Measurements from ENCODE around the gene PCDH9.
"Not testable (repeated sequence)": the region's sequence is repeated elsewhere in the genome, so short reads cannot be mapped to it uniquely, and the experiment has no call there.

The PCDH9 gene

DNA sequence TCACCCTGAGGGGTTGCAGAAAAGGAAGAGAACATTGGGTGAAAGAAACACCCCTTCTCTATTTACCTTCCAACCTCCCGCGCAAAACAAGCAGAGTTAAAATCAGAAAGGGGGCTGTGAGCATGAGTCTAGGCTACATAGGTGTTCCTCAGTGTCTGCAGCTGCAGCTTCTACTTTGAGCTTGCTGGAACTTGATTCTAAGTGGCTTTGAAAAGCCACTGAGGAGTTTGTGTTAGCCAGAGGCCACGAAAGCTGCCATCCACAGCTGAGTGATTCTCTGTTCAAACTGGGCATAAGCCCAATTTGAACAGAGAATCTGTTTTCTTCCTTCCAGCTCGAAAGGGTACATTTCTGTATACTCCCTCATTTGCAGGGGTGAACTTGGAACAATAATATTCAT is 343.9 kb downstream of the PCDH9 start:
- no peak for DNase-seq

DNA sequence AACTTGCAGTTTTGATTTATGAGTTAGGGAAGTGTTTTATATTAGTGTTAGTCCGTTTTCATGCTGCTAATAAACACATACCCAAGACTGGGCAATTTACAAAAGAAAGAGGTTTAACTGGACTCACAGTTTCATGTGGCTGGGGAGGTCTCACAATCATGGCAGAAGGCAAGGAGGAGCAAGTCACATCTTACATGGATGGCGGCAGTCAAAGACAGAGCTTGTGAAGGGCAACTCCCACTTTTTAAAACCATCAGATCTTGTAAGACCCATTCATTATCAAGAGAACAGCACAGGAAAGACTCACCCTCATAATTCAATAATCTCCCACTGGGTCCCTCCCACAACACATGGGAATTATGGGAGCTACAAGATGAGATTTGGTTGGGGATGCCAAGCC is 349.0 kb downstream of the PCDH9 start:
- not testable (repeated sequence) for DNase-seq

DNA sequence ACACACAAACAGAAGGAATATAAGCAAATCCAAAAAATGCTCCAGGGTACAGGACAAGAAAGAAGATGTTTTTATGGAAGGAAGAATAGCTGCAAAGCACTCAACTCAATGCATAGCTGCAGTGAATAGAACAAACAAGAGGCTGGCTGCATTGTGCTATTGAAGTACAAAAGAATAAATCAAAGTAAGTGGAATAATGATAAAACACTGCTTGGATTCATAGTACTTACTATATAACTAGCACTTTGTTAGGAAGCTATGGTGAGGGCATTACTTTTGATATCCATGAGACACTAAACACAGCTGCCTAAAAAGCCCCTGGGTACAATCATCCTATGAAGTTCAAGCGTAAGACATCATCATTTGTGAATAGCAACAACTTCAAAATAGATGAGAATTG is 350.1 kb downstream of the PCDH9 start:
- no peak for DNase-seq

DNA sequence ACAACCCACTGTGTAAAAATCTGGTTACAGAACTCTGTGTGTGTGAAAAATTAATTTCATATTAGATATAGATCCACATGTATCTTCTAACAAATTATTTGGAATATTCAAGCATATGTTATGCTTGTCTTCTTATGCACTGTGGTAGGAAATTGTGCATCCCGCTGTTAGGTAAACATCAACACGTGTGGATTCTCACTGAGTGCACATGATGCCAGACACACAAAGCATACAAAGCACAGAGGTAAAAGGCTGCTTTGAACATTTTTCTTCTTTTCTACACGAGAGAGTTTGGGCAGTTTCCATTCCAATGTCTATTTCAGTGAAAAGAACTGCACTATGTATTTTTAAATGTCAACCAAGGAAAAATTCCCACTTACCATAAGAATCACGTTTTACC is 354.9 kb downstream of the PCDH9 start:
- no peak for DNase-seq

DNA sequence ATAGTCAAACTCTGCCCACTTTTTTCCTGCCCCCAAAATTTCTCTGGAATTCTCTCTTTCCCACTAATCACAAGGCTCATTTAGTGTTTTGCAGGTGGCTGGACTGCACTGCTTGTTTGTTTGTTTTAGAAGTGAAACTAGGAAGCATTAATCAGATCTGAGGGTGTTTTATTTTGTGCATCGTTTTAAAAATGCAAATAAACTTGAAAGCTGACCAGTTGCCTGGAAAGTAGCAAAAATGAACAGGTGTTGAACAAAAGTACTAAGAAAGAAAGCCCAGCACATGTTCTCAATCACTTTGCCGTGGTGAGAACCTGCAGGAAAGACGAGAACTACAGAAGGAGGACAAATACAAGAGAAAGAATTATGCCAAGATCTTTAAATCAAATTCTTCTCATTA is 365.5 kb downstream of the PCDH9 start:
- DNase-seq, result no peak

DNA sequence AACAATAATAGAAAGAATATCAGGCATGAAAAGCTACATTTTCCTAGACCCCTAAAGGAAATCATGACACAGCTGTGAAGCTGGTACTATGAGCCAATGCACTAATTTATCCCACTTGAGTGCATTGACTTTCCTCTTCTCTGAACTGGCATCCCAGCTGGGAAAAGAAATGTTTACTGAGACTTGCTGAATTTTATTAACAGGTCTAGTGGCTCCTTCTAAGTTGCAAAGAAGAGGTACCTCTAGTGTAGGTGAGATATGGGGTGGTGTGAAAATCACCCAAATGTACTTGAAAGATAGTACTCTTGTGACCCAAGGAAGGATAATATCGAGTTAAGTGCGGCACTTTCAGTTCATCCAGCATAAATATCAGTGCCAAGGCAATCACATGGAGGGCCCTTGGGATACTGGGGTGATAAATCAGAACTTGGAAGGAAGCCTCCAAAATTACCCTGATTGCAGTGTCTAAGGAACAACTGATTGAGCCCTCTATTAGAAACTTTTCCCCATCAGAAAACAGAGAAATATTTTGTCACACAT is 369.2 kb downstream of the PCDH9 start:
- DNase-seq, result no peak

DNA sequence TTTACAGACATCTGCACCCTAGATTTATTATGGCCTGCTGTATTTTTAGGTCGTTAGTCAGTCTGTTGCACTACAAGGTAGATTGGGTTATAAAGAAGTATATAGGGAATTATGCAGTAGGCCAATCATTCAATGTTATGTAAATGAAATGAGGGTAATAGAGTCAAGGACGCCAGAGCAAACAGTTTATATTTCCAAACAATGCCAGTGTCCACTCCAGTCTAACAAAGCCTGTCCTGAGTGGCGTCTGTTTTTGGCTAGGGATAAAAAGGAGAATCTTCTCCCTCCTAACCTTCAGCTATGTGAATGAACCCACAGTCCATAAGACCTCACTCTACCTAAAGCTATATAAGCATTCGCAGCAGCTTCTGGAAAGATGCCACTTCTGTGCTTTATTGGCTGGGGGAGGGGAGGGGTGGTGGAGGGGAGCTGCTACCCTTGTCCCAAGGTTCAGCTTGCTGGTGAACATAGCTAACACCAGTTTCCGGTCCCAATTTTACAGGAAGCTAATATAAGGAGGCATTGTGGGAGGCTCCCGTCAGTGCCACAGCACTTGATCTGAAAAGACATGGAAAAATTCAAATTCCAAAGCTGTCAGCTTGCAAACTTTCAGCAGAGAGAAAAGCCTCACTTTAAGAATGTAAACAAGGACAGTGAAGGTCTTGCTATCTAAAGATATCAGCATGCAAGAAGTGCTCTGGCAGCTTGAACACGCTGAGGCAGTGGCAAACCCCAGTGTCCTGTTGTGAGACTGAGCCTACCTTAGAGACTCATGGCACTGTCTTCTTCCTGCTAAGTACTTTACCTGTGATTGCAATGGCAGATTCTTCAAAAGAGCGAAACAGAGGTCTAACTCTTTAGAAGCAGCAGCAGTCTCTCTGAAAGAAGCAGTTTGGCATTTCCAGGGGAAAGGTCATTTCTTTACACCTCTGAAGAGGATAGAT is 369.9 kb downstream of the PCDH9 start:
- DNase-seq, result no peak

DNA sequence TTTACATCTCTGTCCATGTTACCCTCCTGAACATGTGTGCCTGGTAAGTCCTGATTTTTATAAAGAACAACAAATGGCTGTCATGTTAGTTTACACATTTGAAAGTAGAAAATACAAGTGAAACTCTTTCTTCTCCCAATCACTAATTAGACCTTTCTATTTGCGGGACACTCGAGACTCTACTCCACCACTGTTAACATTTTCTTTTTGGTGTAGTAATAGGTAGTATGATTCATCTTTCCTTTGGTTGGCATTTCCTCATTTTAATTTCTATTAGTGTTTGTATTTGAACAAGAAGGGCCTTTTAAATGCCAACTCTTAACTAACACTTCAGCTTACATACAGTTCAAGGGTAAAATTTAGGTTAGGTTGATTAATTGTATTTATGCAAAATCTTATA is 371.1 kb downstream of the PCDH9 start:
- DNase-seq, result peak; percentile 34

DNA sequence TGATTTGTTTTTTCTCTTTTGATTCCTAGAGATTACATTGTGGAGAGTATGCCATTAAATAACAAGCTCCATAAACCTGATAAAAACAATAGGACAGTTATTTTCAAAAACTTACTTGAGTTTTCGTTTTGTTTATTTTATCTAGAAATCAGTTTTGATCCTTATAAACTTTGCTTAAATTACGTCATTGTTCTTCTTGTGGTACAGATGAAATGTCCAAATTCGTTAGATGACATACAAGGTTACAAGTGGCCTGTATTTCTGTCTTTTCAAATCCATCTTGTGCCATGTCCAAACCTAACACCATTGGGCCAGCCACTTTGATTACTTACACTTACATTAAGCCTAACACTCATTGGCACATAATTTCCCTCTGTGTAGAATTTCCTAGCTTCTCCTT is 372.0 kb downstream of the PCDH9 start:
- DNase-seq, result no peak

DNA sequence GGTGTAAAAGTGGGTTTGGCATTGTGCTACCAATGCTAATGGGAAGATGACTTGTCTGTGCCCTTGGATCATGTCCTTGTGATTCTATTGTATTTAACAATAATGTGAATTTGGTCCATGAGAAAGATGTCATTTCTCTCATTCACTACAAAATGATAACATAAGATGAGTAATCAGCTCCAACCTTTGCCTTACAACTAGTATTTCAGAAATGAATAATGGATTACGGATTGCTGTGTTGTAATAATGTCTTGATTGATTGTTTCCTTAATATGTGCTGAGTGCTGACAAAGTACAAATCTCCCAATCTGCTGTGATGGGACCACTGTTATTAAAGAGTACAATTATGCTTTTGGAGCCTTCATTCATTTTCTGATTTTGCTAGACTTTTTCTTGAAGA is 375.0 kb downstream of the PCDH9 start:
- DNase-seq, result no peak

DNA sequence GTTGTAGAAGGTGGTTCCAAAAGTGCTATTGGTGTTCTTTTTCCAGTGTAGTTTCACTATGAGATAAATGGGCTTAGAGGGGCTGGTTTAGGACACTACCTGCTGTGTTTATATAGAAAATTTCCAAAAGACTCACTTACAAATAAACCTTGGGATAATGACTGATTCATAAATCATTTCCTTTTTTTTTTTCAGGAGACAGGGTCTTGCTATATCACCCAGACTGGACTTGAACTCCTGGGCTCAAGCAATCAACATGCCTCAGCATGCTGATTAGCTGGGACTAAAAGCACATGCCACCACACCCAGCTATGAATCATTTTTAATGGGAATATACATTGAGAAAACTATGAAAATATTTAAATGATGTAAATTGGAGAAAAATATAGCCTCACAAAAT is 376.6 kb downstream of the PCDH9 start:
- no peak for DNase-seq

DNA sequence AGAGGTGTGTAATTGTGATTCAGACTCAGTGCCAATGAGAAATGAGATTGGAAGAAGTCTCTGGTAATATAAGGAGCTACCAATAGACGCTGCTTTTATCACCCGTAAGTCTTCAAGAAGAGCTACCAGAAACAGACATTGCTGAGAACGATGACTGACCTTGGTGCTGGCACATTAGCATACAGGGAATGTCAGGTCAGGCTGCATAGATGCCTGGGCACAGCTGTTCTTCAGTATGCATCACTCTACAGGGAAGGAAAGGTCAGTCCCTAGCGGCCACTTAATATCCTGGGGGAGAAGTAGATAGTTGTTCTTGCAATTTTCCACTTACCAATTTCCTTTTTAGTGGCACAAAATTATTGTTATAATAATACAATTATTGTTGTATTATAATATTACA is 380.4 kb downstream of the PCDH9 start:
- no peak for DNase-seq

DNA sequence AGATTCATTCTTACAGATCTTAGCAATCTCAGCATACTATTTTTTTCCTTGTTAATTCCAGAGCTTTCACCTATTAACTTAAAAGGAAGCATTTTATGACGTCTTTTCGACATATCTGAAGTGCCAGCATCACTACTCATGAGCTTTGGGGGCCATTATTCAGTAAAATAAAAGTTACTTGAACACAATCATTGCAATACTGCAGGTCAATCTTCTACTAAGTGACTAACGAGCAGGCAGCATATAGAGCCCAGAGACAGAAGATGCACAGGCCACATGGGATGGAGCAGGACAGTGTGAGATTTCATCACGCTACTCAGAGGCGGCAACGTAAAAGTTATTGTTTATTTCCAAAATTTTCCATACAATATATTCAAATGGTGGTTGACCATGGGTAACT is 382.6 kb downstream of the PCDH9 start:
- DNase-seq, result no peak

DNA sequence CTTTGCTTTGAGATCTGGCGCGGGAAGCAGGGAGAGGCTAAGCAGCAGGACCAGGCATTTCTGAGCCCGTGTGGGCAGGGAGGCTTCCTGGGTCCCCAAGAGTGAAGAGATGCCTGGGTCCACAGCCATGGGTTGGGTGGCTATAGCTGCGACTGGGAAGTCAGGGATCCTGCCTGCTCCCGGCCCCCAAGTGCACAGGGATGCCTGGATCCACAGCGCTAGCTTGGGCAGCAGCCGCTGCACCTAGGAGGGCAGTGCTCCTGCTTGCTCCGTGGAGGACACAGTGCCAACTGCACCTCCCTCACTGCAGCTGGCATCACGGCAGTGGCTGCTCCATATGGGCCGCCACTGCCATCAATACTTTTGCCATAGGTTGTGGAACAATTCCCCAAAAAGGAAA is 384.7 kb downstream of the PCDH9 start:
- no peak for DNase-seq

DNA sequence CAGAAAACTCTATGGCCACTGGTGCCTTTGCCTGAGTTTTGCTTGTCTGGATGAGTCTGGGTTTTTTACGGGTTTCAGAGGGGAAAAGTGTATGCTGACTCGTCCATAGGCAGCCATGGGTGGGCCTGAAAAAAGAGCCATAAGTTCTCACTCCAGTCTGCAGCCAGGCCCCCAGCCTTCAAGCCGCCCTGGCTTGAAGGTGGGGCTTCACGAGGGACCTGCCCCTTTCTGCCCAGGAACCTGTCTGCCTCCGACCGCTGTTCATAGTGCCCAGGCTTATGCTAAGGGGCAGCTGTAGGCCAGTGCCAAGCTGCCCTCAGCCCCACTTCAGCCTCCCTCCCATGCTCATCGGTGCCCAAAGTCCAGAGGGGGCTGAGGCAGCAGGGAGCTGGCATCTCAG is 385.2 kb downstream of the PCDH9 start:
- DNase-seq, result no peak

DNA sequence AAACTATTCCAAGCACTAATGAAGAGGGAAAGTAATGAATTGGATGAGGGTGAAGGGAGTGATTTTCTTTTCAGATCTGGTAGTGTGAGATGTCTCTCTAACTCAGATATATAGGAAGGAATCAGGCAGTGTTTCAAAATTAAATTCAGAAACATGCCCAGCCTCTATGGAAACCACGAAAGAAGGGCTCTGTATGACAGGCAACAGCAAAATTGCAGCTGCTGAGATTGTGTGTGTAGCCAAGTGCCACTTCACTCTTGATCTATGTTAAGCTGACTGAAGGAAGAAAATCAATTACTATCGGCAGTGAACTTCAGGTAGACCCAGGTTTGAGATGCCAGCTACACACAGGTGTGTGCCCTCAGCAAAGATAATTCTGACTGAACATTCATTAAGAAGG is 387.4 kb downstream of the PCDH9 start:
- no peak for DNase-seq

DNA sequence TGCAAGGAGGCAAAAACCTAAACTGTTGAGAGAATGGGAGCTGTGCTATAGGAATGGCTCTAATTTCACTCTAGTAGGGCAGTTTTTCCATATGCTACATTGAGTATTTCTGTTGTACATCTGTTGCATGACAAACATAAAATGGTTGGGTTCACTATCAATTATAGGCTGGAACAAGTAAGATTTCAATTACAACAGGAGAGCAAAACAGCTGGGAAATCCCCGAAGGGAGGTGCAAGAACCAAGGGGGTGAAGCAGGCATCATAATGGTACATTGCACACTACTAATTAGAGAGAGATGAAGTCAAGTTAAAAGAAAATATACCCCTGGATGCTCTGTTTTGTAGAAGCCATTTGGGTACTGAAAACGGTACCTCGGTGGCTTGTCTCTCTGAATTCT is 389.5 kb downstream of the PCDH9 start:
- no peak for DNase-seq

DNA sequence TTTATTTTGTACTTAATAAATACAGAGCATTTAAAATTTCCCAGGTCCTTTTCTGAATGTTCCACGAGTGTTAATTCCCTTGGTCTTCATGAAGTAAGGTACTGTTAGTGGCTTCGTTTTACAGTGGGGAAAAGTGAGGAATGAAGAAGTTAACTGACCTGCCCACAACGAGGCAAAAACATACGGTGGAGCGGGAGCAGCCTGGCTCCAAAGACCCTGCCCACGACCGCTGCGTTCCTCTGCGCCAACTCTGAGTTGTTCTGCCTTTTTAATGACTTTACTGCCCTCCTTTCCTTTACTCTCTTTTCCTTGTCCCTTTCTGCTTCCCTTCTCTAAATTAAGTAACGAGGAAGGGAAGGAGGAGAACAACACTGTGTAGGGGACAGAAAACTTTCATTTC is 392.9 kb downstream of the PCDH9 start:
- DNase-seq, result no peak

DNA sequence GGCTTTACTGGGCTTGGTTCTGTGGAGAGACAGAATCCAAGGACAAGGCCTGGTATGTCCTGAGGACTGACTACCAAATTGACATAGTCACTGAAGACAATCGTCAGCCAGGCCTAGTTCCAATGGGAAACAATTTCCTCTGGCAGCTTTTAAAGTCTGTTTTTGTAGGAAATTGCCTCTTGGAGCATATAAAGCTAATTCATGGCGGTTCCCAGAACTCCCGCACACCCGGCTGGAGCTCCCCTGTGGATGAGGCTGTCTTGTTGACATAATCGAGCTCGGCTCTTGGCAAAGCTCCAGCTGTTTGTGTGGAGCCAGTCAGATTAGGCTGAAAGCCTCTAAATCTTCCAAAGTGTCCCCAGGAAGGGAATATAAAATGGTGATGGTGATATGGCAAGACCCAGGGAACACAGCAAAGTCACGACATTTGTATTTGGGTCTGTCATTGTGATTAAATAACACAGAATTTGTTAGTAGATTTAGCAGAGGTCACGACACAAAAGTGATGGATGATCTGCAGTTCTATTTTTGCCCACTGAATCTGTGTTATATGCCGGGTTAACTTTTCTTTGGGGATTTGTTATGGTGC is 395.0 kb downstream of the PCDH9 start:
- no peak for DNase-seq

DNA sequence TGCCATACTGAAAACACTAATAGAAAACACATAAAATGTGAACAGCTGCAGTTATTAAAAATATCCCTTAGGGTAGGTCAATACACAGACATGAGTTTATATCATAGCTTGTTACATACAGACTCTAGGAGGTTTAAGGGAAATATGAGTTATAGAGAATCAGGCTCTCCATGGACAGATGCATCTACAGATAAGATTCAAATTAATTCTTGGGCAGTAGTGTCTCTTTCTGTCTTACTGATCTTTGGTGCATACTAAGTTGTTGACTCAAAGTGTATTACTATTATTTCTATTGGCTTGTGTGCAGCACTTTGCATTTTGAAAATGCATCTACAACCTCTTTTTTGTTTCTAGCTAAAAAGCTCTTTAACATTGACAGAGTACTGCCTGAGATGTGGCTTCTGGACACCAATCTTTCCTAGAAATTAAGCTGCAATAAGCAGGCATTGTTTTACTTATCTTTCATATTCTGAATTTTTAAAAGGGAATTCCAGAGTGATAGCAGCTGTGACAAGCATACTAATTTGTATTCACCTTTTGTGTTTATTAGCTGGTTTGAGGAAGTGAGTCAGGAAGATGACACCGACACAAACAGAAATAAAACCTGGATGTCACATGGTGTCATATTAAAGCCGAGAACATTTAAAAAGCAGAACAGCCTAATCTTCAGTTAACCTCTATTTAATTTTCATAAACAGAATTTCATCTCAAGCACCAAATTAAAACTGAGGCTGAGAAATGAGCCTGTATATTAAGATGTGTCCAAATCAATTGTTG is 399.0 kb downstream of the PCDH9 start:
- no peak for DNase-seq

DNA sequence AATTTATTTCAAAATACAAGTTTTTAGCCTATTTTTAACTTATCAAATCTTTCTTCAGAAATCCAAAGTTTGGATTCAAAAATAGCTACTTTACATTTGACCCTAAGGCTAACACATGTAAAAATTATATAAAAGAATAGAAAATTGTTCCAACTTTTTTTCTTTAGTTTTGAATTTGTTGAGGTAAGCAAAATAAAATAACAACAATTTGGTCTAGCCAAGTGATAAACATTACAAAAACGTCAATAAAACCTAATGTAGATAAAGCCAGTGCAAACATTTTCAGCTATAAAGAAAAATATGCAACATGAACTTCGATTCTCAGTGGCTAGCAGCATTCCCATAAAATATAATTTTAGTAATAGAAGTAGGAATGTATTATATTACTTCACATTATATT is 400.3 kb downstream of the PCDH9 start:
- DNase-seq, result no peak

DNA sequence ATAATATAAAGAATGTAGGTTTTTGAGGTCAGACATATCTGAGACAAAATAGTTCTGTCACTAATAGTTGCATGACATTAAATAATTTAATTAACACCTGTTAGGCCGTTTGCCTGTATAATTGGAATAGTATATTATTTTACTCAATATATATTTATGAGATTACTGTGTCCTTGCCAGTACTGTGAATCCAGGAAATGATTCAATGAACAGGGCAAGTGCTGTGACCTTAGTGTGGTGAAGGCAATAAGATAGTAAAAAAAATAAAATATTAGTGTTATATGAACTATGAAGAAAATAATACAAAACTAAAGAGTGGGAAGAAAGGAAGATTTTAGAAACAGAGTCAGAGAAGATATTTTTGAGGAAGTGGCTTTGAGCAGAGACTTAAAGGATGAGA is 403.7 kb downstream of the PCDH9 start:
- no peak for DNase-seq

DNA sequence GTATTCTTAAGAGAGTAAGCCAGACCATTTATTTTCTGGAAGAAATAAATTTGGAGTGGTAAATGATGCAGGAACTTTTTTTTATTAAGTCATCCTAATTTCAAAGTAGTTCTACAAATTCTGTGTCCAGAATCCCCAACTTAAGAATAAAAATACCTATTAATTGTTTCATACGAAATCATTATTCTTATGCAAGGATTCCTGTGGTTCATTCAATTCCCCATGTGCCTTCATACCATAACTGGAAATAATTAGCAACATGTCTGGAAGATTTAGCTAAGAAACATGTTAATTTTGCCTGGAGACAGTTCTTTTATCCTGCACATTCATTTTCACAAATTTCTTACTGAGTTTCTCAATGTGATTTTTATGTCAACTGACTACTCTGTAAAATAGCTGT is 408.6 kb downstream of the PCDH9 start:
- DNase-seq, result no peak

DNA sequence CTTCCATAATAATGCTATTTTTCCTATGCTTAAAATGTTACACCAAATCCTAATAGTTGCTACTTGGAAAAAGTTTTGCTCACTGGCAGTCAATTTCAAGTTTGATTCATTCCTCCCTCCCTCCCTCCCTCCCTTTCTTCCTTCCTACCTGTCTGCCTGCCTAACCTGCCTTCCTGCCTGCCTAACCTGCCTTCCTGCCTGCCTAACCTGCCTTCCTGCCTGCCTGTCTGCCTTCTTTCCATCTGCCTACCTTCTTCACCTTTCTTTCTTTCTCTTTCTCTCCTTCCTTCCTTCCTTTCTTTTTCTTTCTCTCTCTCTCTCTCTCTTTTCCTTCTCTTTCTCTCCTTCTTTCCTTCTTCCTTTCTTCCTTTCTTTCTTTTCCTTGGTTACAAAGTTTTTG is 418.7 kb downstream of the PCDH9 start:
- DNase-seq, result no peak

All from SIG-M5 (cell line).